ENCODE results near the gene PLEKHG7. TPM values are rescaled to one million over a fixed set of nuclear protein-coding genes. Genes with fewer than 3 reads are reported as not detected.

The PLEKHG7 gene
- total RNA-seq, 4 donors from 2014 or later = not detected

DNA sequence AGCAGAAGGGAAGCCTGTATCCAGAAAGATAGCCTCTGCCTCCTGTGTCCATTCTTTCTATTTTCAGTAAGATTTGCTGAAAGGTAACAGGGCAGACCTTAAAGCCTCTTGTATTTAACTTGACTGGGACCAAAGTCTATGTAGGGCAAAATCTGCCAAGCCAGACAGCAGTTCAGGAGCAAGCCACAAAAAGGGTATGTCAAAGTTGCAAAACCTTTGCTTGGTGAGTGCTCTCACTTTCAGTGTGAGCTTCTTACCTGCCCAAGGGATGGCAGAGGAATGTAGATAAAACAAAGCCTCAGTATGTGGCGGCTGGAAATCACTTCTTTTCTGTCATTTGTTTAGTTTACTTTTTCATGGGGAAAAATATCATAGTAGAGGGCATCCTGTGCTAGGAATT lies 63.1 kb downstream of the PLEKHG7 start:
- H3K9me3 ChIP-seq = no peaks in the 10 kb centered on the region
- no peak for ATAC-seq
- H3K27ac ChIP-seq = no peak overlapping the region
- no peaks in the 10 kb centered on the region for H3K27me3 ChIP-seq
- TF ChIP-seq, protein P1, sequence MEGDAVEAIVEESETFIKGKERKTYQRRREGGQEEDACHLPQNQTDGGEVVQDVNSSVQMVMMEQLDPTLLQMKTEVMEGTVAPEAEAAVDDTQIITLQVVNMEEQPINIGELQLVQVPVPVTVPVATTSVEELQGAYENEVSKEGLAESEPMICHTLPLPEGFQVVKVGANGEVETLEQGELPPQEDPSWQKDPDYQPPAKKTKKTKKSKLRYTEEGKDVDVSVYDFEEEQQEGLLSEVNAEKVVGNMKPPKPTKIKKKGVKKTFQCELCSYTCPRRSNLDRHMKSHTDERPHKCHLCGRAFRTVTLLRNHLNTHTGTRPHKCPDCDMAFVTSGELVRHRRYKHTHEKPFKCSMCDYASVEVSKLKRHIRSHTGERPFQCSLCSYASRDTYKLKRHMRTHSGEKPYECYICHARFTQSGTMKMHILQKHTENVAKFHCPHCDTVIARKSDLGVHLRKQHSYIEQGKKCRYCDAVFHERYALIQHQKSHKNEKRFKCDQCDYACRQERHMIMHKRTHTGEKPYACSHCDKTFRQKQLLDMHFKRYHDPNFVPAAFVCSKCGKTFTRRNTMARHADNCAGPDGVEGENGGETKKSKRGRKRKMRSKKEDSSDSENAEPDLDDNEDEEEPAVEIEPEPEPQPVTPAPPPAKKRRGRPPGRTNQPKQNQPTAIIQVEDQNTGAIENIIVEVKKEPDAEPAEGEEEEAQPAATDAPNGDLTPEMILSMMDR (IDR thresholded peaks at IDR 0.05) = no peak
- TF ChIP-seq POLR2A (IDR thresholded peaks at IDR 0.05) (no peak), POLR2AphosphoS5 (IDR thresholded peaks at IDR 0.05) (no peak), EP300 (IDR thresholded peaks at IDR 0.05) (no peak)
- H3K4me3 ChIP-seq = no peak overlapping the region
- H3K36me3 ChIP-seq = no peaks in the 10 kb centered on the region
- WGBS, 2 donors (ENCODE audit: low coverage in 1 of 2) = 78 to 87% methylated on average over 1 of the region's 1 CpG
- peaks cover 0 to 28% (median 3%) of the 10 kb centered on the region in 3 donors for H3K4me1 ChIP-seq

DNA sequence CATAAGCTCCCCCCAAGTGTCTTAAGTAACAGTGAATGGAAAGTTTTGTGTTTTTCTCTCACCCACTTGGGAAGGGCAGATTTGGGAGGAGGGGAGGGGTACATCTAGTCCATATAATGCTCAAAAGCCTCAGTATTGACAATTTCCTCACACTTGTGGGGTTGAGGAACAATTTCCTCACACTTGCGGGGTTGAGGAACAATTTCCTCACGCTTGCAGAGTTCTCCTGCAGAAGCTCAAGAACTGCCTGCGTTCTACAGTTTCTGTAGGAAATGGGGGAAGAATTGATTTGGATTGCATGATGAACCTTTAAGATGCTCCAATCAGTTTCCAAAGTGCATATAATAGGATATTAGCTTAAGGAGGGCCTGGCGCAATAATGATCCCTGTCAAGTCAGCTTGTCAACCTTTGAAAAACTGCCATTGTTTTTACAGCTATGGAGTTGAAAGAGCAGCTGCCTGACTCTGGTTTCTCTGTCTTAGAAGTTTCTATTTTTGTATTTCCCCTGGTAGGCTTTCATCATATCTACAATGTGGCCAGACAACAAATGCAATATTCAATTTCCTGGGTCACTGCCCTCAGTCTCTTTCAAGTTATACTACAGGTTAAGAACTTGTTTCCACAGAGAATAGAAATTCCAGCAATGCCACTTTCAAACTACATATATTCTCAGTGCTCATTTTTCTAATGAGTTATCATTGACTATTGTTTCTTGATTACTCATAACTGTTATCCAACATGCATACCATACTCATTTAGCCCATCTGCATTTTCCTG lies 66.5 kb downstream of the PLEKHG7 start:
- WGBS, 2 donors (ENCODE audit: low coverage in 1 of 2) = 89 to 100% methylated on average over 3 to 4 of the region's 4 CpGs
- no peak overlapping the region for H3K4me3 ChIP-seq
- no peaks in the 10 kb centered on the region for H3K9me3 ChIP-seq
- peak; percentile 50 for ATAC-seq
- peaks cover 0 to 28% (median 3%) of the 10 kb centered on the region in 3 donors for H3K4me1 ChIP-seq
- H3K27me3 ChIP-seq = no peaks in the 10 kb centered on the region
- no peak overlapping the region for H3K27ac ChIP-seq
- H3K36me3 ChIP-seq = peaks cover 0 to 7% of the 10 kb centered on the region in 2 donors
- TF ChIP-seq, protein P1 (IDR thresholded peaks at IDR 0.05) = no peak
- TF ChIP-seq POLR2A (IDR thresholded peaks at IDR 0.05) (no peak), EP300 (IDR thresholded peaks at IDR 0.05) (no peak), POLR2AphosphoS5 (IDR thresholded peaks at IDR 0.05) (no peak)

DNA sequence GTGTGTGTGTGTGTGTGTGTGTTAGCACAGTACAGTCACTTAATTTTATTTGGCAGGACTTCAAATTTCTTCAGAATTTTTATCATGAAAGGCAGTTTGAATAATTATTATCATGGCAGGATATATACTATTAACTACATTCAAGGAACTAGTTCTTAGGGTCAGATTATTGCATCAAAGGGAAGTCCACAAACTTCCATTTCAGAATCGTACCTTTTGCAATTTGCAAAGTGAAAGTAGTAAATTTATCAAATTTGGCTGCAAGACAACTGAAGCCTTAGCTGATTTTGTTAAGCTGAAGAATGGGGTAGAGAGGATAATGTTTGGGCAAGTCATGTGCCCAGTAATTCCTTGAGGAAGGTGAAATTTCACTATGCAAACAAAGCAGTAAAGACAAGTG lies 68.2 kb downstream of the PLEKHG7 start:
- WGBS, 2 donors (ENCODE audit: low coverage in 1 of 2) = 60 to 91% methylated on average over 1 of the region's 1 CpG
- ATAC-seq = no peak

DNA sequence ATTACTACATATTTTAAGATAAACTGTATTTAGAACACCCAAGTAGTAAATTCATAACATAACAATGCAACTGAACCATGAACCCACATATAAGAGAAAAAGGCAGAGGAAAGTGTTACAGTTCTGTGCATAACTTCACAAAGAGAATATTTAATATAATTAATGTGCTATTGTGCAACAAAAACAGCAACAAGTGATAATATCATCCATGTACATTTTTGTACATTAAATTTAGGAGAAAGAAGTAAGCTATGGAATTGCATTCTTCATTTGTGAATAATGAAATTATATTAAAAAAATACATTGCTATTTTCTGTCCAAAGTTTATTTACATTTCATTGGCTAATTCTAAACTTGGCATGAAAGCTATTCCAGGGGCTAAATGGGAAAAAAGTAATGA lies 72.6 kb downstream of the PLEKHG7 start:
- peaks cover 4 to 58% of the 10 kb centered on the region in 2 donors for H3K36me3 ChIP-seq
- no peak overlapping the region for H3K4me3 ChIP-seq
- no peaks in the 10 kb centered on the region for H3K4me1 ChIP-seq
- no peak overlapping the region for H3K27ac ChIP-seq
- H3K9me3 ChIP-seq = no peaks in the 10 kb centered on the region
- TF ChIP-seq POLR2A (IDR thresholded peaks at IDR 0.05) (no peak), EP300 (IDR thresholded peaks at IDR 0.05) (no peak), POLR2AphosphoS5 (IDR thresholded peaks at IDR 0.05) (no peak)
- TF ChIP-seq, protein P1 (IDR thresholded peaks at IDR 0.05) = no peak
- no peaks in the 10 kb centered on the region for H3K27me3 ChIP-seq
- no peak for ATAC-seq

More for the DNA sequence above, 68.2 kb downstream of the PLEKHG7 start:
- Histone ChIP-seq H3K27me3 (no peaks in the 10 kb centered on the region), H3K4me3 (no peak overlapping the region), H3K4me1 (peaks cover 0 to 28% (median 3%) of the 10 kb centered on the region in 3 donors), H3K27ac (no peak overlapping the region), H3K9me3 (no peaks in the 10 kb centered on the region), H3K36me3 (peaks cover 4 to 19% of the 10 kb centered on the region in 2 donors)
- TF ChIP-seq EP300 (IDR thresholded peaks at IDR 0.05) (no peak), POLR2AphosphoS5 (IDR thresholded peaks at IDR 0.05) (no peak), POLR2A (IDR thresholded peaks at IDR 0.05) (no peak)
- TF ChIP-seq, protein P1 (IDR thresholded peaks at IDR 0.05) = no peak

DNA sequence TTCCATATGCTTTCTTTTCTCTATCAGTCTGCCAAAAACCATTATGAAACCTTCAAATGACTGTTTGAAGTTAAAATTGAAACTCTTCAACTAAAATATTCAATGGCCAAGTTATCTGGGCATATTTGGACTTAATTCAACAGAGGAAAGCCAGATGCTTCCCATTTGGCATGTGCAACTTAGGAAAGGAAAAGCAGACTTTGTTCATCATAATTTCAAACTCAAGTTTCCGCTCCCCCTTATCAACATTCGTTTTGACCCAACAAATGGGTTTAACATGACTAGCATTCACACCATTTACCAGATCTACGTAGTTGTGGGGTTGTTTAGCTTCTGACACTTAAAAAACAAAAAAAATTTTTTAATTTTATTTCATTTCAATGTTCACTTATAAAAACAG lies 75.7 kb downstream of the PLEKHG7 start:
- TF ChIP-seq EP300 (IDR thresholded peaks at IDR 0.05) (no peak), POLR2AphosphoS5 (IDR thresholded peaks at IDR 0.05) (no peak), POLR2A (IDR thresholded peaks at IDR 0.05) (no peak)
- TF ChIP-seq, protein P1 (IDR thresholded peaks at IDR 0.05) = no peak
- no peak for ATAC-seq
- H3K4me3 ChIP-seq = no peak overlapping the region
- H3K9me3 ChIP-seq = no peaks in the 10 kb centered on the region
- 52 to 59% methylated on average over 3 of the region's 3 CpGs for WGBS, 2 donors (ENCODE audit: low coverage in 1 of 2)
- peaks cover 4 to 79% of the 10 kb centered on the region in 2 donors for H3K36me3 ChIP-seq
- no peak overlapping the region for H3K27ac ChIP-seq
- no peaks in the 10 kb centered on the region for H3K27me3 ChIP-seq
- H3K4me1 ChIP-seq = no peaks in the 10 kb centered on the region
